CD4-positive, alpha-beta T cell treated with Interleukin-2 at 100 ng/mL for 4 hours (primary cell): ENCODE data around the gene NBPF9.
"Not testable (repeated sequence)": the region's sequence is repeated elsewhere in the genome, so short reads cannot be mapped to it uniquely, and the experiment has no call there.

ENCODE experiments used
- DNase-seq: peaks from one replicate; pipeline ENCODE4 v3.0.0-alpha.2; 2020; ENCODE audit warnings: low spot score

NBPF9 gene

GRCh38 chr1:149015522-149015921, 87.8 kb downstream of the NBPF9 start:
- DNase-seq: not testable (repeated sequence)

GRCh38 chr1:149013513-149013912, 89.8 kb downstream of the NBPF9 start:
- not testable (repeated sequence) for DNase-seq

GRCh38 chr1:149012599-149012998, 90.8 kb downstream of the NBPF9 start:
- not testable (repeated sequence) for DNase-seq

- DNase-seq: not testable (repeated sequence)
Measured at GRCh38 chr1:149009761-149010160, 93.6 kb downstream of the NBPF9 start.

- DNase-seq: not testable (repeated sequence)
Measured at GRCh38 chr1:149008769-149009168, 94.6 kb downstream of the NBPF9 start.

- DNase-seq: not testable (repeated sequence)
Measured at GRCh38 chr1:149008326-149008725, 95.0 kb downstream of the NBPF9 start.
